Measurements from ENCODE around the gene NCSTN. TPM values are rescaled to one million over a fixed set of nuclear protein-coding genes. Genes with fewer than 3 reads are reported as not detected.

Gene NCSTN
- total and polyA plus RNA-seq, 9 of the 15 experiments (the other 6 are each of a cell fraction or from before 2014, with no cell fraction given), result 21.3 to 91.1 (median 57.9) TPM

GRCh38 chr1:160362168-160362957 lies 19.2 kb downstream of the NCSTN start (continued):
- TF ChIP-seq SMARCE1 (IDR thresholded peaks at IDR 0.05), result peak; percentile 69; the same call in 1 of the 2 replicates
- TF ChIP-seq ZNF175 (CRISPR knock-in tag; IDR thresholded peaks at IDR 0.05; ENCODE audit: low read depth), result peak; percentile 87; the same call in 1 of the 2 replicates
- no peak for TF ChIP-seq E2F4 (CRISPR knock-in tag; IDR thresholded peaks at IDR 0.05; ENCODE audit: low read depth)
- 0 out of 2 replicates have a peak, but pooled peaks have one; percentile 47 for TF ChIP-seq ZNF644 (tag; IDR thresholded peaks at IDR 0.05; ENCODE audit: low read depth)
- TF ChIP-seq RNF2 (IDR thresholded peaks at IDR 0.05), result peak; percentile 29; the same call in 1 of the 2 replicates
- TF ChIP-seq CREB3 (tag; conservative IDR thresholded peaks at IDR 0.05; ENCODE audit: low read depth), result no peak
- TF ChIP-seq MITF (IDR thresholded peaks at IDR 0.05), result no peak
- TF ChIP-seq EHMT2 (IDR thresholded peaks at IDR 0.05), result peak; percentile 57; the same call in 1 of the 2 replicates
- TF ChIP-seq PHF21A (IDR thresholded peaks at IDR 0.05; ENCODE audit: borderline replicate concordance, low read depth), result no peak
- TF ChIP-seq ID3 (CRISPR knock-in tag; IDR thresholded peaks at IDR 0.05), result no peak
- peak; percentile 71; the same call in 1 of the 2 replicates for TF ChIP-seq ID3 (tag; IDR thresholded peaks at IDR 0.05)
- TF ChIP-seq SMAD3 (CRISPR knock-in tag; conservative IDR thresholded peaks at IDR 0.05), result peak; percentile 77
- peak; percentile 83 for TF ChIP-seq NBN (IDR thresholded peaks at IDR 0.05; ENCODE audit: low read depth)
- TF ChIP-seq TRIM28 (IDR thresholded peaks at IDR 0.05), result peak; percentile 47; the same call in 1 of the 2 replicates
- TF ChIP-seq TRIM24 (IDR thresholded peaks at IDR 0.05), result peak; percentile 72 to 80
- no peak for TF ChIP-seq RNF219 (CRISPR knock-in tag; IDR thresholded peaks at IDR 0.05)
- TF ChIP-seq SLC30A9 (CRISPR knock-in tag; IDR thresholded peaks at IDR 0.05), result no peak
- TF ChIP-seq CBX8 (IDR thresholded peaks at IDR 0.05; ENCODE audit: borderline replicate concordance, extremely low read depth, low read depth, low read length, poor library complexity, severe bottlenecking), result no peak
- peak; percentile 45; the same call in 1 of the 2 replicates for TF ChIP-seq TFAP4 (CRISPR knock-in tag; IDR thresholded peaks at IDR 0.05; ENCODE audit: borderline replicate concordance)
